ENCODE measurements around the gene PANX1.
"Not testable (repeated sequence)": the region's sequence is repeated elsewhere in the genome, so short reads cannot be mapped to it uniquely, and the experiment has no call there.

The PANX1 gene

DNA sequence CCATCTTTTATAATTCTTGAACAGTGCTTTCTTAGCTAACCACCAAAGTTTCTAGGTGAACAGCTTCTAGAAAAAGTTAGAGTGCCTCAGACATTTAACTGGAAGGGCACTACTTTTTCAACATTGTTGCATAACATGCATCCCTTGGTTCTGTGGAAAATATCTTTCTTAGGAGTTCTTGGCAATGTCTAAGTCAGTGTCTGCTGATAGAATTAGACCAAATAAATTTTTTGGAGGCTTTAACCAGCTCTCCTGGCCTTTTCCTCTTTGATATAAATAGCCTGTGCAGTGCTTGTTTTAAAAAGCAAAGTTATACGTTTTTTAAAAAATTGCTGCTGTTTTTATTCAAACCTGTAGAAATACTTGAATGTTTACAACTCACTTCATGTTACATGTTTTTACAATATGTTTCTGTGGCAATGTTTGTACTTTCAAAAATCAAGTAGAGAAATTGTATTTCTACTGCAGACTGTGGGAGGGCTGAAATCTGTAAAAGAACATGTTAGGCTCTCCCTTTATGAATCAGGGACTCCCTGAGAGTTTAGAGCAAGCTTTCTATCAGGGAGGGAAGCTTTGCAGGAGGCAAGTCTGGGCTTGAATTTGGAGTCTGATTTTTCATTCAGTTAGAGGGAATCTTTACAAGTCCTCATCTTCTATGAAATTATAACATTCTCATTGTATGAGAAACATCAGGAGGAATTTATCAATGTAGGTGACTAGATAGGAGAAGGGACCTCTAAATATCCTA is 16.3 kb upstream of the PANX1 start:
- POLR2A ChIA-PET (ENCODE audit: low non-redundant PET), result interaction anchor here (0.7 kb wide), 1 partner anchor 16 kb away, joined by 3 read pairs; the partner anchor contains the start of gene PANX1
- CTCF ChIA-PET, result no interaction called here
- H3K27ac ChIP-seq, result no peak overlapping the region
- peak; percentile 60 for DNase-seq (ENCODE audit: low spot score)
- TF ChIP-seq, protein P1, sequence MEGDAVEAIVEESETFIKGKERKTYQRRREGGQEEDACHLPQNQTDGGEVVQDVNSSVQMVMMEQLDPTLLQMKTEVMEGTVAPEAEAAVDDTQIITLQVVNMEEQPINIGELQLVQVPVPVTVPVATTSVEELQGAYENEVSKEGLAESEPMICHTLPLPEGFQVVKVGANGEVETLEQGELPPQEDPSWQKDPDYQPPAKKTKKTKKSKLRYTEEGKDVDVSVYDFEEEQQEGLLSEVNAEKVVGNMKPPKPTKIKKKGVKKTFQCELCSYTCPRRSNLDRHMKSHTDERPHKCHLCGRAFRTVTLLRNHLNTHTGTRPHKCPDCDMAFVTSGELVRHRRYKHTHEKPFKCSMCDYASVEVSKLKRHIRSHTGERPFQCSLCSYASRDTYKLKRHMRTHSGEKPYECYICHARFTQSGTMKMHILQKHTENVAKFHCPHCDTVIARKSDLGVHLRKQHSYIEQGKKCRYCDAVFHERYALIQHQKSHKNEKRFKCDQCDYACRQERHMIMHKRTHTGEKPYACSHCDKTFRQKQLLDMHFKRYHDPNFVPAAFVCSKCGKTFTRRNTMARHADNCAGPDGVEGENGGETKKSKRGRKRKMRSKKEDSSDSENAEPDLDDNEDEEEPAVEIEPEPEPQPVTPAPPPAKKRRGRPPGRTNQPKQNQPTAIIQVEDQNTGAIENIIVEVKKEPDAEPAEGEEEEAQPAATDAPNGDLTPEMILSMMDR (conservative IDR thresholded peaks at IDR 0.05; ENCODE audit: low read depth), result no peak

DNA sequence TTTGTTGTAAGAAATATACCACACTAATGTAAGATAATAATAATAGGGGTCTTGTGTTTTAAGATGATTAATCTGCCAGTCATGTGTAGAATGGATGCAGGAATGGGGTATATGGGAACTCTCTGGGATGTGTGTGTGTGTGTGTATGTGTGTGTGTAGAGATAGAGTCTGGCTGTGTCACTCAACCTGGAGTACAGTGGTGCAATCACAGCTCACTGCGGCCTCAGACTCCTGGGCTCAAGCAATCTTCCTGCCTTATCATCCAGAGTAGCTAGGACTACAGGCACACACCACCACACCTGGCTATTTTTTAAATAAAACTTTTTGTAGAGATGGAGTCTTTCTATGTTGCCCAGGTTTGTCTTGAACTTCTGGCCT is 11.5 kb upstream of the PANX1 start:
- TF ChIP-seq, protein P1 (conservative IDR thresholded peaks at IDR 0.05; ENCODE audit: low read depth), result no peak
- no peak overlapping the region for H3K27ac ChIP-seq
- ChIA-PET CTCF (no interaction called here), POLR2A (ENCODE audit: low non-redundant PET) (no interaction called here)
- no peak for DNase-seq (ENCODE audit: low spot score)

DNA sequence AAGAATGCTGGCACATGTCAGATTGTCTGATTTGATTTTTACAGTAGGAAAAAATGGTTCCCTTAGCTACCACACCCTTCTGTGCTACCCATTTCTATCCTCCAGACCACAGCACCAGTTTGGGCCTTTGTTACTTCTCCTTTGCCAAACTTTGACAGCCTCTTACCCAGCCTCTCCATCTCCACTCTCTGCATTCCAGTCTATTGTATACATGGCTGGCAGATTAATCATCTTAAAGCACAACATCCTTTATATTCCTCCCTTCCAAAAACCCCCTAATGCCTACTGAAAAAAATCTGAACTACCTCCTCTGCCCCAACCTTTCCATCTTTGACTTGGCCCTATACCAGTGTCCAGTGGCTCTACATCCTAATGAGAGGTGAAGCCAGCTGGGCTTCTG is 10.8 kb upstream of the PANX1 start:
- POLR2A ChIA-PET (ENCODE audit: low non-redundant PET), result no interaction called here
- TF ChIP-seq, protein P1 (conservative IDR thresholded peaks at IDR 0.05; ENCODE audit: low read depth), result no peak
- no peak for DNase-seq (ENCODE audit: low spot score)
- no peak overlapping the region for H3K27ac ChIP-seq
- CTCF ChIA-PET, result no interaction called here

DNA sequence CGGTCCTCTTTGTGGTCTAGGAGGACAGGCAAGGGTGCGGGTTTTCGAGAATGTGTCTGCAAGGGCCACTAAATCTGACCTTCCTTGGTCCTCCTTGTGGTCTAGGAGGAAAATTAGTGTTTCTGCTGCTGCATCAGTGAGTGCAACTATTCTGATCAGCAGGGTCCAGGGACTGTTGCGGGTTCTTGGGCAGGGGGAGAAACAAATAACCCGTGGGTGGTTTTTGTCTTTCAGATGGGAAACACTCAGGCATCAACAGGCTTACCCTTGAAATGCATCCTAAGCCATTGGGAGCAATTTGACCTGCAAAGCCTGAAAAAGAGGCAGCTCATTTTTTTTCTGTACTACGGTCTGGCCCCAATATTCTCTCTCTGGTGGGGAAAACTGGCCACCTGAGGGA is 9.0 kb upstream of the PANX1 start:
- CTCF ChIA-PET, result not testable (repeated sequence)

DNA sequence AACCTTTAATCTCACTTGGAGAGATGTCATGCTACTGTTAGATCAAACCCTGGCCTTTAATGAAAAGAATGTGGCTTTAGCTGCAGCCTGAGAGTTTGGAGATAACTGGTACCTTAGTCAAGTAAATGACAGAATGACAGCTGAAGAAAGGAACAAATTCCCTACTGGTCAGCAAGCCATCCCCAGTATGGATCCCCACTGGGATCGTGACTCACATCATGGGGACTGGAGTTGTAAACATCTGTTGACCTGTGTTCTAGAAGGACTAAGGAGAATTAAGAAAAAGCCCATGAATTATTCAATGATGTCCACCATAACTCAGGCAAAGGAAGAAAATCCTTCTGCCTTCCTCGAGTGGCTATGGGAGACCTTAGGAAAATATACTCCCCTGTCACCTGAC is 8.1 kb upstream of the PANX1 start:
- CTCF ChIA-PET, result interaction anchor here (0.7 kb wide), 1 partner anchor 149 kb away, joined by 3 read pairs; no protein-coding TSS in a partner anchor
- DNase-seq (ENCODE audit: low spot score); H3K27ac ChIP-seq; POLR2A ChIA-PET (ENCODE audit: low non-redundant PET): not testable (repeated sequence)

More for the DNA sequence above, 9.0 kb upstream of the PANX1 start:
- DNase-seq (ENCODE audit: low spot score); POLR2A ChIA-PET (ENCODE audit: low non-redundant PET); H3K27ac ChIP-seq: not testable (repeated sequence)

DNA sequence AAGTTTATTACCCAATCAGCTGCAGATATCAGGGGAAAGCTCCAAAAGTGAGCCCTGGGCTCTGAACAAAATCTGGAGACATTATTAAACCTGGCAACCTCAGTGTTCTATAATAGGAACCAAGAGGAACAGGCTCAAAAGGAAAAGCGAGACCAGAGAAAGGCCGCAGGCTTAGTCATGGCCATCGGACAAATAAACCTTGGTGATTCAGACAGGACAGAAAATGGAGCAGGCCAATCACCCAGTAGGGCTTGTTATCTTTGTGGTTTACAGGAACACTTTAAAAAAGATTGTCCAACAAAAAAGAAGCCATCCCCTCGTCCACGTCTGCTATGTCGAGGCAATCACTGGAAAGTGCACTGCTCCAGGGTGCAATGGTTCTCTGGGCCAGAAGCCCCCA is 7.7 kb upstream of the PANX1 start:
- TF ChIP-seq, protein P1 (conservative IDR thresholded peaks at IDR 0.05; ENCODE audit: low read depth), result no peak
- DNase-seq (ENCODE audit: low spot score), result no peak
- no peak overlapping the region for H3K27ac ChIP-seq
- CTCF ChIA-PET, result no interaction called here
- POLR2A ChIA-PET (ENCODE audit: low non-redundant PET), result no interaction called here

DNA sequence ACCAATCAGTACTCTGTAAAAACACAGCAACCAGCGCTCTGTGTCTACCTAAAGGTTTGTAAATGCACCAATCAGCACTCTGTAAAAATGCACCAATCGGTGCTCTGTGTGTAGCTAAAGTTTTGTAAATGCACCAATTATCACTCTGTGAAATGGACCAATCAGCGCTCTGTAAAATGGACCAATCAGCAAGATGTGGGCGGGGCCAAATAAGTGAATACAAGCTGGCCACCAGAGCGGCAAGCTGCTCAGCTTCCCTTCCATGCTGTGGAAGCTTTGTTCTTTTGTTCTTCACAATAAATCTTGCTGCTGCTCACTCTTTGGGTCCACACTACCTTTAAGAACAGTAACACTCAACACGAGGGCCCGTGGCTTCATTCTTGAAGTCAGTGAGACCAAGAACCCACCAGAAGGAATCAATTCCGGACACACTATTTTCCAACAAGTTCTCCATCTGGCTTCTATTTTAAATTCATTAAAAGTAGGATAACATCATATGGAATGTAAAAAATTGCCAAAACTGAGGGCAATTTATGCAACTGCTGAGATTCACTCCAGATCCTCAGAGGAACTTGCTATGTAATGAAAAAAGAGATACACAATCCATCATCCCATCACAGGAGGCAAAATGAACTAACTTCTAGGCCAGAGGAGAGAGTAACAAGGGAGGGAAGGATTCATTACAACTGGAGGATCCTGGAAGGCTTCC is 3.1 kb upstream of the PANX1 start:
- ChIA-PET CTCF (no interaction called here), POLR2A (ENCODE audit: low non-redundant PET) (no interaction called here)
- TF ChIP-seq, protein P1 (conservative IDR thresholded peaks at IDR 0.05; ENCODE audit: low read depth), result no peak
- no peak overlapping the region for H3K27ac ChIP-seq
- DNase-seq (ENCODE audit: low spot score), result no peak

Measured in RWPE1 (cell line).